GM23338 (cell line): ENCODE measurements around the gene ARHGEF17. TPM values are rescaled to one million over a fixed set of nuclear protein-coding genes. Genes with fewer than 3 reads are reported as not detected.

Experiments used
- ATAC-seq: fragments of 200-7000 bp; cut with Tn5 transposase; 3 replicates; pipeline ENCODE4 v1.9.1; 2020
- DNase-seq: peaks from one replicate; pipeline ENCODE4 v3.0.0-alpha.2; 2015; ENCODE audit warnings: low spot score
- H2AFZ ChIP-seq: fragments of 200-600 bp; sonication (generic); 2 replicates; pipeline ENCODE4 v1.8.0; 2016; ENCODE audit warnings: antibody characterized with exemption, mild to moderate bottlenecking, moderate library complexity
- H3F3A ChIP-seq: fragments of 200-600 bp; sonication (generic); replicated peaks from 2 replicates; pipeline ENCODE4 v1.8.0; 2017; ENCODE audit warnings: antibody characterized with exemption, mixed run types, low read depth
- H3K27ac ChIP-seq: fragments of 200-600 bp; sonication (generic); 2 replicates; pipeline ENCODE4 v1.6.1; 2016; ENCODE audit warnings: low read depth
- H3K27me3 ChIP-seq: fragments of 200-600 bp; sonication (generic); 2 replicates; pipeline ENCODE4 v1.8.0; 2016; ENCODE audit warnings: mild to moderate bottlenecking, mixed run types, moderate library complexity; ENCODE audit not compliant: insufficient read depth
- H3K36me3 ChIP-seq: fragments of 200-600 bp; sonication (generic); 2 replicates; pipeline ENCODE4 v1.8.0; 2016; ENCODE audit warnings: mild to moderate bottlenecking; ENCODE audit not compliant: insufficient read depth
- H3K4me1 ChIP-seq: fragments of 200-600 bp; sonication (generic); 2 replicates; pipeline ENCODE4 v1.8.0; 2016; ENCODE audit warnings: mild to moderate bottlenecking, moderate library complexity; ENCODE audit not compliant: insufficient read depth
- H3K4me2 ChIP-seq: fragments of 200-600 bp; sonication (generic); 2 replicates; pipeline ENCODE4 v1.7.1; 2017; ENCODE audit warnings: mixed run types
- H3K4me3 ChIP-seq: fragments of 200-600 bp; sonication (generic); 2 replicates; pipeline ENCODE4 v1.6.1; 2016; ENCODE audit warnings: mixed run types
- H3K79me2 ChIP-seq: fragments of 200-600 bp; sonication (generic); replicated peaks from 2 replicates; pipeline ENCODE4 v1.8.0; 2017; ENCODE audit warnings: mild to moderate bottlenecking; ENCODE audit not compliant: insufficient read depth
- H3K9me2 ChIP-seq: fragments of 200-600 bp; sonication (generic); 2 replicates; pipeline ENCODE4 v1.8.0; 2017; ENCODE audit not compliant: insufficient read depth
- H4K20me1 ChIP-seq: fragments of 200-600 bp; sonication (generic); replicated peaks from 2 replicates; pipeline ENCODE4 v1.8.0; 2017; ENCODE audit warnings: mild to moderate bottlenecking; ENCODE audit not compliant: insufficient read depth
- H3K27ac Mint-ChIP-seq: 2 replicates; pipeline ENCODE4 v1.8.0; 2020; ENCODE audit warnings: inconsistent platforms, mild to moderate bottlenecking, moderate library complexity, mixed read lengths
- H3K27me3 Mint-ChIP-seq: 3 replicates; pipeline ENCODE4 v1.8.0; 2022; ENCODE audit warnings: low read depth, mild to moderate bottlenecking, moderate library complexity, mixed read lengths, inconsistent platforms; ENCODE audit not compliant: insufficient read depth, poor library complexity
- H3K36me3 Mint-ChIP-seq: 3 replicates; pipeline ENCODE4 v1.8.0; 2021; ENCODE audit warnings: low read depth, mild to moderate bottlenecking, inconsistent platforms, moderate library complexity, mixed read lengths
- H3K4me1 Mint-ChIP-seq: 3 replicates; pipeline ENCODE4 v1.8.0; 2020; ENCODE audit warnings: mild to moderate bottlenecking, inconsistent platforms, mixed read lengths
- H3K4me3 Mint-ChIP-seq: 3 replicates; pipeline ENCODE4 v1.8.0; 2021; ENCODE audit warnings: moderate library complexity, mild to moderate bottlenecking, inconsistent platforms, mixed read lengths
- H3K9me3 Mint-ChIP-seq: 3 replicates; pipeline ENCODE4 v1.8.0; 2020; ENCODE audit warnings: moderate library complexity, mild to moderate bottlenecking, inconsistent platforms, mixed read lengths
- CREB1 ChIP-seq: fragments of 250-450 bp; sonication (Bioruptor Pico); IDR thresholded peaks from 2 replicates; pipeline ENCODE4 v1.5.0; 2020; ENCODE audit warnings: low read depth, mild to moderate bottlenecking, moderate library complexity
- NANOG ChIP-seq: IDR thresholded peaks from 2 replicates; pipeline ENCODE4 v1.6.1; 2016; ENCODE audit warnings: antibody characterized with exemption, borderline replicate concordance
- POLR2AphosphoS5 ChIP-seq: IDR thresholded peaks from 2 replicates; pipeline ENCODE4 v1.6.1; 2016; ENCODE audit warnings: antibody characterized with exemption, low read depth
- STAT1 ChIP-seq: IDR thresholded peaks from one replicate; pipeline ENCODE4 v1.6.1; 2016; ENCODE audit warnings: antibody characterized with exemption; ENCODE audit not compliant: unreplicated experiment
- ZNF114 ChIP-seq: fragments of 250-450 bp; sonication (Bioruptor Pico); IDR thresholded peaks from 2 replicates; pipeline ENCODE4 v1.5.0; 2020; ENCODE audit warnings: mild to moderate bottlenecking, moderate library complexity
- ZNF462 ChIP-seq: fragments of 250-450 bp; sonication (Bioruptor Pico); IDR thresholded peaks from 2 replicates; pipeline ENCODE4 v1.5.0; 2020; ENCODE audit warnings: mild to moderate bottlenecking, moderate library complexity
- polyA plus RNA-seq: library from polyadenylated mRNA; unstranded; fragments of >200 nt; fragmentation: Nextera tagmentation; extraction: Ambion mirVana; gene quantifications from 2 replicates; pipeline ENCODE4 v1.2.1, GENCODE V29; 2016
- total RNA-seq: library from RNA; depleted of rRNA; stranded (reverse); fragments of >200 nt; shearing (Covaris generic); gene quantifications from 2 replicates; pipeline ENCODE4 v1.2.3, GENCODE V29; 2014
- TF ChIP-seq, protein P1 (sequence below): IDR thresholded peaks from 2 replicates; pipeline ENCODE4 v1.6.1; 2016; ENCODE audit warnings: antibody characterized with exemption
- TF ChIP-seq, protein P2 (sequence below), 2 experiments: fragments of 200-600 bp in 1 of 2; sonication (generic) in 1 of 2; conservative IDR thresholded peaks; 2 replicates each; pipeline versions ENCODE4 v1.5.1 to v1.6.1; 2016 to 2017; ENCODE audit warnings: antibody characterized with exemption in 2 of 2, low read depth in 2 of 2, mild to moderate bottlenecking in 2 of 2, moderate library complexity in 1 of 2

Gene ARHGEF17
- total and polyA plus RNA-seq, 2 experiments from 2014 or later: 2.9 to 15.0 TPM

- TF ChIP-seq, protein P1, sequence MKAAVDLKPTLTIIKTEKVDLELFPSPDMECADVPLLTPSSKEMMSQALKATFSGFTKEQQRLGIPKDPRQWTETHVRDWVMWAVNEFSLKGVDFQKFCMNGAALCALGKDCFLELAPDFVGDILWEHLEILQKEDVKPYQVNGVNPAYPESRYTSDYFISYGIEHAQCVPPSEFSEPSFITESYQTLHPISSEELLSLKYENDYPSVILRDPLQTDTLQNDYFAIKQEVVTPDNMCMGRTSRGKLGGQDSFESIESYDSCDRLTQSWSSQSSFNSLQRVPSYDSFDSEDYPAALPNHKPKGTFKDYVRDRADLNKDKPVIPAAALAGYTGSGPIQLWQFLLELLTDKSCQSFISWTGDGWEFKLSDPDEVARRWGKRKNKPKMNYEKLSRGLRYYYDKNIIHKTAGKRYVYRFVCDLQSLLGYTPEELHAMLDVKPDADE: no peak
- TF ChIP-seq ZNF462 (CRISPR knock-in tag) (no peak), POLR2AphosphoS5 (no peak), CREB1 (CRISPR knock-in tag) (no peak), STAT1 (no peak)
Measured at GRCh38 chr11:73359341-73359740, 51.3 kb downstream of the ARHGEF17 start (continued).

DNA sequence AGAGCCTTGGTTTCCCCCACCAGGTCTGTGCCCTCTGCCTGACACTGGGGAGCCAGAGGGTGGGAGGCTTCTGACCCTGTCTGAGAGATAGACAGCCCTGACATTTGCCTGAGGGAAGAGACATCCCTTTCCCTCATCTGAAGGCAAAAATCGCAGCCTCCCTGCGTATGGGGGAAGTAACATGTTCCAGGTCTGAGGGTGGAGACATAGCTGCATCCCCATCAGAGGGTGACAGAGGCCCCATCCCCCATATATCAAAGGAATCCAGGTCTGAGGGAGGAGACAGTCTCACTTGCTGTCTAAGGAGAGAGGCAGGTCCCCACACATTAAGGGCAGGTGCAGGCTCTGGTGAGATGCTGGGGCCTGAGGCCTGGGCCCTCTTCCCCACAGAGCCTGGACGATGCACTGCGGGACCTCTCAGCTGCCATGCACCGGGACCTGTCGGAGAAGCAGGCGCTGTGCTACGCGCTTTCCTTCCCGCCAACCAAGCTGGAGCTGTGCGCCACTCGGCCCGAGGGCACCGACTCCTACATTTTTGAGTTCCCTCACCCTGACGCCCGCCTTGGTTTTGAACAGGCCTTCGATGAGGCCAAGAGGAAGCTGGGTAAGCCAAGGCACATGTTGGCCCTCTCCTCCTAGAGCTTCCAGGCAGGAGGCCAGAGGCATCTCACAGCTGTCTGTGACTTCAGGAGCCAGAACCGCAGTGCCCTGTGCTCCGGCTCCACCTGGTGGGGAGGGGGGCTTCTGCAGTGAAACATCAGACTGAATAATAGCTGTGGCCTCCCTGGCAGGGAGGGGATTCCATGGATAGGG lies 52.1 kb downstream of the ARHGEF17 start:
- H3K27me3 ChIP-seq: no peaks in the 10 kb centered on the region
- peaks cover 11% of the 10 kb centered on the region for H3K27me3 Mint-ChIP-seq
- H3K36me3 Mint-ChIP-seq: no peaks in the 10 kb centered on the region
- no peaks in the 10 kb centered on the region; the same call in 2 of the 3 replicates for H3K9me3 Mint-ChIP-seq
- no peaks in the 10 kb centered on the region for H3K79me2 ChIP-seq
- H3K4me2 ChIP-seq: no peak overlapping the region
- peaks cover 5% of the 10 kb centered on the region; the same call in 1 of the 3 replicates for H3K4me1 Mint-ChIP-seq
- H3K9me2 ChIP-seq: no peaks in the 10 kb centered on the region
- H3K4me1 ChIP-seq: peaks cover 6% of the 10 kb centered on the region; the same call in 1 of the 2 replicates
- H4K20me1 ChIP-seq: peaks cover 5% of the 10 kb centered on the region
- no peak overlapping the region for H2AFZ ChIP-seq
- DNase-seq (peak; percentile 78), ATAC-seq (peak; percentile 17)
- H3K4me3 Mint-ChIP-seq: no peak overlapping the region
- H3K36me3 ChIP-seq: no peaks in the 10 kb centered on the region
- H3K27ac Mint-ChIP-seq: no peak overlapping the region
- H3F3A ChIP-seq: 0 out of 2 replicates have a peak, but pooled peaks cover 13% of the 10 kb centered on the region
- H3K27ac ChIP-seq: no peak overlapping the region
- no peak overlapping the region for H3K4me3 ChIP-seq
- TF ChIP-seq STAT1: no peak
- TF ChIP-seq, protein P1: no peak
- TF ChIP-seq POLR2AphosphoS5: no peak
- TF ChIP-seq, protein P2, sequence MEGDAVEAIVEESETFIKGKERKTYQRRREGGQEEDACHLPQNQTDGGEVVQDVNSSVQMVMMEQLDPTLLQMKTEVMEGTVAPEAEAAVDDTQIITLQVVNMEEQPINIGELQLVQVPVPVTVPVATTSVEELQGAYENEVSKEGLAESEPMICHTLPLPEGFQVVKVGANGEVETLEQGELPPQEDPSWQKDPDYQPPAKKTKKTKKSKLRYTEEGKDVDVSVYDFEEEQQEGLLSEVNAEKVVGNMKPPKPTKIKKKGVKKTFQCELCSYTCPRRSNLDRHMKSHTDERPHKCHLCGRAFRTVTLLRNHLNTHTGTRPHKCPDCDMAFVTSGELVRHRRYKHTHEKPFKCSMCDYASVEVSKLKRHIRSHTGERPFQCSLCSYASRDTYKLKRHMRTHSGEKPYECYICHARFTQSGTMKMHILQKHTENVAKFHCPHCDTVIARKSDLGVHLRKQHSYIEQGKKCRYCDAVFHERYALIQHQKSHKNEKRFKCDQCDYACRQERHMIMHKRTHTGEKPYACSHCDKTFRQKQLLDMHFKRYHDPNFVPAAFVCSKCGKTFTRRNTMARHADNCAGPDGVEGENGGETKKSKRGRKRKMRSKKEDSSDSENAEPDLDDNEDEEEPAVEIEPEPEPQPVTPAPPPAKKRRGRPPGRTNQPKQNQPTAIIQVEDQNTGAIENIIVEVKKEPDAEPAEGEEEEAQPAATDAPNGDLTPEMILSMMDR (conservative IDR thresholded peaks at IDR 0.05; ENCODE audit: low read depth in 2 of 2): peak; percentile 70 to 83
- no peak for TF ChIP-seq ZNF114 (CRISPR knock-in tag)
- TF ChIP-seq NANOG: no peak
